Measurements from ENCODE around the gene EXOSC9.

GRCh38 chr4:121806411-121806810 lies 5.3 kb downstream of the EXOSC9 start:
- TF ChIP-seq GATA3 (IDR thresholded peaks at IDR 0.05; ENCODE audit: low read depth, low read length) (no peak), GATA2 (IDR thresholded peaks at IDR 0.05; ENCODE audit: low read depth, low read length) (no peak)

Measured in SH-SY5Y (cell line).